GM21737 (cell line): ENCODE data around the gene WDR53.
"Not testable (repeated sequence)": the region's sequence is repeated elsewhere in the genome, so short reads cannot be mapped to it uniquely, and the experiment has no call there.

Experiments
- ATAC-seq: cut with Tn5 transposase; IDR thresholded peaks from one replicate; pipeline ENCODE4 v1.9.1; 2021; ENCODE audit warnings: mild to moderate bottlenecking, moderate library complexity; ENCODE audit not compliant: unreplicated experiment

Gene WDR53

GRCh38 chr3:196559826-196560225, 8.5 kb downstream of the WDR53 start:
- no peak for ATAC-seq

- no peak for ATAC-seq
These were observed 9.9 kb downstream of the WDR53 start for GRCh38 chr3:196558476-196558875.

GRCh38 chr3:196557236-196557635, 11.1 kb downstream of the WDR53 start:
- ATAC-seq = no peak

GRCh38 chr3:196555295-196555694, 13.1 kb downstream of the WDR53 start:
- no peak for ATAC-seq

- no peak for ATAC-seq
These were observed 14.1 kb downstream of the WDR53 start for GRCh38 chr3:196554205-196554604.

- ATAC-seq = no peak
These were observed 14.8 kb downstream of the WDR53 start for GRCh38 chr3:196553551-196553950.

GRCh38 chr3:196552253-196552652, 16.1 kb downstream of the WDR53 start:
- no peak for ATAC-seq

- not testable (repeated sequence) for ATAC-seq
These were observed 18.2 kb downstream of the WDR53 start for GRCh38 chr3:196550172-196550571.

- ATAC-seq = not testable (repeated sequence)
These were observed 19.0 kb downstream of the WDR53 start for GRCh38 chr3:196549312-196549711.

- no peak for ATAC-seq
These were observed 21.3 kb downstream of the WDR53 start for GRCh38 chr3:196547067-196547466.

- ATAC-seq = no peak
These were observed 21.8 kb downstream of the WDR53 start for GRCh38 chr3:196546537-196546936.

- no peak for ATAC-seq
These were observed 23.8 kb downstream of the WDR53 start for GRCh38 chr3:196544491-196544992.

- no peak for ATAC-seq
These were observed 26.5 kb downstream of the WDR53 start for GRCh38 chr3:196541684-196542445.

- ATAC-seq = no peak
These were observed 30.9 kb downstream of the WDR53 start for GRCh38 chr3:196537319-196537984.

- no peak for ATAC-seq
These were observed 35.1 kb downstream of the WDR53 start for GRCh38 chr3:196533260-196533681.

GRCh38 chr3:196531418-196531817, 36.9 kb downstream of the WDR53 start:
- no peak for ATAC-seq

- ATAC-seq = peak; percentile 91
These were observed 39.6 kb downstream of the WDR53 start for GRCh38 chr3:196528639-196529233.

- ATAC-seq = no peak
These were observed 43.2 kb downstream of the WDR53 start for GRCh38 chr3:196525141-196525540.

GRCh38 chr3:196524527-196524926, 43.8 kb downstream of the WDR53 start:
- ATAC-seq = no peak

GRCh38 chr3:196523841-196524240, 44.5 kb downstream of the WDR53 start:
- ATAC-seq = no peak

GRCh38 chr3:196521291-196521690, 47.1 kb downstream of the WDR53 start:
- not testable (repeated sequence) for ATAC-seq

GRCh38 chr3:196519718-196520082, 48.7 kb downstream of the WDR53 start:
- no peak for ATAC-seq
